GM19397 (cell line): ENCODE data around the gene NAV3.
"Not testable (repeated sequence)": the region's sequence is repeated elsewhere in the genome, so short reads cannot be mapped to it uniquely, and the experiment has no call there.

Experiments
- ATAC-seq: cut with Tn5 transposase; IDR thresholded peaks from one replicate; pipeline ENCODE4 v1.9.1; 2021; ENCODE audit warnings: mild to moderate bottlenecking, moderate library complexity; ENCODE audit not compliant: unreplicated experiment

Gene NAV3

GRCh38 chr12:78038541-78038940 is 207.8 kb downstream of the NAV3 start:
- ATAC-seq: no peak

- no peak for ATAC-seq
These were observed 208.3 kb downstream of the NAV3 start for GRCh38 chr12:78038986-78039385.

GRCh38 chr12:78040111-78040510 is 209.4 kb downstream of the NAV3 start:
- ATAC-seq: no peak

GRCh38 chr12:78050790-78051189 is 220.1 kb downstream of the NAV3 start:
- ATAC-seq: no peak

- ATAC-seq: no peak
These were observed 224.9 kb downstream of the NAV3 start for GRCh38 chr12:78055545-78055944.

GRCh38 chr12:78057075-78057474 is 226.4 kb downstream of the NAV3 start:
- no peak for ATAC-seq

GRCh38 chr12:78060186-78060585 is 229.5 kb downstream of the NAV3 start:
- no peak for ATAC-seq

GRCh38 chr12:78062786-78063185 is 232.1 kb downstream of the NAV3 start:
- no peak for ATAC-seq

- ATAC-seq: no peak
These were observed 251.1 kb downstream of the NAV3 start for GRCh38 chr12:78081590-78082314.

GRCh38 chr12:78085542-78086182 is 255.0 kb downstream of the NAV3 start:
- ATAC-seq: no peak

- ATAC-seq: no peak
These were observed 256.1 kb downstream of the NAV3 start for GRCh38 chr12:78086553-78087362.

GRCh38 chr12:78087363-78087675 is 256.6 kb downstream of the NAV3 start:
- ATAC-seq: no peak

- ATAC-seq: no peak
These were observed 257.7 kb downstream of the NAV3 start for GRCh38 chr12:78088391-78088832.

GRCh38 chr12:78090266-78090665 is 259.6 kb downstream of the NAV3 start:
- no peak for ATAC-seq

GRCh38 chr12:78095623-78096022 is 264.9 kb downstream of the NAV3 start:
- ATAC-seq: no peak

GRCh38 chr12:78096909-78097597 is 266.4 kb downstream of the NAV3 start:
- no peak for ATAC-seq

GRCh38 chr12:78099806-78100205 is 269.1 kb downstream of the NAV3 start:
- ATAC-seq: no peak

GRCh38 chr12:78101113-78101876 is 270.6 kb downstream of the NAV3 start:
- no peak for ATAC-seq

GRCh38 chr12:78101946-78102635 is 271.4 kb downstream of the NAV3 start:
- no peak for ATAC-seq

- ATAC-seq: not testable (repeated sequence)
These were observed 272.1 kb downstream of the NAV3 start for GRCh38 chr12:78102801-78103200.
